ENCODE data around the gene ZSWIM3. TPM values are rescaled to one million over a fixed set of nuclear protein-coding genes. Genes with fewer than 3 reads are reported as not detected.
A peak's percentile ranks its signal among the peaks of the same experiment; 100 is the strongest.

Gene ZSWIM3
- total and polyA plus RNA-seq, 2 of the 13 experiments (the other 11 are each of a cell fraction or from before 2014, with no cell fraction given) = 5.2 to 5.8 TPM

GRCh38 chr20:45861221-45862075 lies 4.0 kb downstream of the ZSWIM3 start (continued):
- TF ChIP-seq ZNF512B (CRISPR knock-in tag; IDR thresholded peaks at IDR 0.05; ENCODE audit: borderline replicate concordance) (no peak), ZNF326 (CRISPR knock-in tag; IDR thresholded peaks at IDR 0.05; ENCODE audit: borderline replicate concordance) (no peak), SETDB1 (CRISPR knock-in tag; IDR thresholded peaks at IDR 0.05; ENCODE audit: borderline replicate concordance) (no peak), FOXK1 (CRISPR knock-in tag; IDR thresholded peaks at IDR 0.05; ENCODE audit: borderline replicate concordance, low read depth) (no peak), ZZZ3 (CRISPR knock-in tag; IDR thresholded peaks at IDR 0.05; ENCODE audit: borderline replicate concordance) (no peak), HOXA9 (CRISPR knock-in tag; IDR thresholded peaks at IDR 0.05; ENCODE audit: borderline replicate concordance) (no peak), FIP1L1 (IDR thresholded peaks at IDR 0.05; ENCODE audit: borderline replicate concordance, insufficient read depth, low read depth, low read length) (no peak), ZNF180 (CRISPR knock-in tag; IDR thresholded peaks at IDR 0.05; ENCODE audit: borderline replicate concordance, low read depth) (no peak), ZNF570 (CRISPR knock-in tag; IDR thresholded peaks at IDR 0.05; ENCODE audit: borderline replicate concordance) (no peak), ZNF274 (CRISPR knock-in tag; IDR thresholded peaks at IDR 0.05) (peak; percentile 58; the same call in 1 of the 2 replicates), ZMAT5 (CRISPR knock-in tag; IDR thresholded peaks at IDR 0.05; ENCODE audit: borderline replicate concordance, low read depth) (no peak), NR0B2 (CRISPR knock-in tag; IDR thresholded peaks at IDR 0.05) (no peak), CCAR2 (optimal IDR thresholded peaks at IDR 0.05; ENCODE audit: low read depth, low read length) (no peak), FLYWCH1 (CRISPR knock-in tag; IDR thresholded peaks at IDR 0.05) (no peak), TAF1 (CRISPR knock-in tag; IDR thresholded peaks at IDR 0.05) (no peak), ZNF121 (CRISPR knock-in tag; IDR thresholded peaks at IDR 0.05) (peak; percentile 99), ZNF260 (CRISPR knock-in tag; IDR thresholded peaks at IDR 0.05; ENCODE audit: borderline replicate concordance, low read depth) (no peak), ZNF383 (CRISPR knock-in tag; IDR thresholded peaks at IDR 0.05; ENCODE audit: borderline replicate concordance) (no peak), ZNF530 (CRISPR knock-in tag; IDR thresholded peaks at IDR 0.05; ENCODE audit: low read depth) (no peak), ZMYM4 (CRISPR knock-in tag; IDR thresholded peaks at IDR 0.05) (peak; percentile 26; the same call in 1 of the 2 replicates), CHD4 (IDR thresholded peaks at IDR 0.05; ENCODE audit: borderline replicate concordance, low read length) (no peak), ZNF615 (CRISPR knock-in tag; IDR thresholded peaks at IDR 0.05; ENCODE audit: borderline replicate concordance) (0 out of 2 replicates have a peak, but pooled peaks have one; percentile 22)
- TF ChIP-seq, protein P1, sequence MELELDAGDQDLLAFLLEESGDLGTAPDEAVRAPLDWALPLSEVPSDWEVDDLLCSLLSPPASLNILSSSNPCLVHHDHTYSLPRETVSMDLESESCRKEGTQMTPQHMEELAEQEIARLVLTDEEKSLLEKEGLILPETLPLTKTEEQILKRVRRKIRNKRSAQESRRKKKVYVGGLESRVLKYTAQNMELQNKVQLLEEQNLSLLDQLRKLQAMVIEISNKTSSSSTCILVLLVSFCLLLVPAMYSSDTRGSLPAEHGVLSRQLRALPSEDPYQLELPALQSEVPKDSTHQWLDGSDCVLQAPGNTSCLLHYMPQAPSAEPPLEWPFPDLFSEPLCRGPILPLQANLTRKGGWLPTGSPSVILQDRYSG (CRISPR knock-in tag; IDR thresholded peaks at IDR 0.05) = no peak

All from HepG2 (cell line).